ENCODE measurements around the gene LMAN1L.

Gene LMAN1L

GRCh38 chr15:74856537-74856936 lies 43.9 kb downstream of the LMAN1L start:
- no peak overlapping the region for H3K9ac ChIP-seq (ENCODE audit: low read length)
- no peak overlapping the region for H3K27ac ChIP-seq (ENCODE audit: low read depth, low read length)
- H3K4me3 ChIP-seq (ENCODE audit: low read length), result no peak overlapping the region
- H3K4me1 ChIP-seq (ENCODE audit: control insufficient read depth, insufficient read depth, low read length), result no peaks in the 10 kb centered on the region
- H3K27me3 ChIP-seq (ENCODE audit: control insufficient read depth, insufficient read depth, low read length), result no peaks in the 10 kb centered on the region
- peaks cover 24% of the 10 kb centered on the region for H3K36me3 ChIP-seq (ENCODE audit: control insufficient read depth, insufficient read depth, low read length)

GRCh38 chr15:74857082-74857655 lies 44.5 kb downstream of the LMAN1L start:
- Histone ChIP-seq H3K4me3 (ENCODE audit: low read length) (no peak overlapping the region), H3K4me1 (ENCODE audit: control insufficient read depth, insufficient read depth, low read length) (no peaks in the 10 kb centered on the region), H3K27ac (ENCODE audit: low read depth, low read length) (no peak overlapping the region)

DNA sequence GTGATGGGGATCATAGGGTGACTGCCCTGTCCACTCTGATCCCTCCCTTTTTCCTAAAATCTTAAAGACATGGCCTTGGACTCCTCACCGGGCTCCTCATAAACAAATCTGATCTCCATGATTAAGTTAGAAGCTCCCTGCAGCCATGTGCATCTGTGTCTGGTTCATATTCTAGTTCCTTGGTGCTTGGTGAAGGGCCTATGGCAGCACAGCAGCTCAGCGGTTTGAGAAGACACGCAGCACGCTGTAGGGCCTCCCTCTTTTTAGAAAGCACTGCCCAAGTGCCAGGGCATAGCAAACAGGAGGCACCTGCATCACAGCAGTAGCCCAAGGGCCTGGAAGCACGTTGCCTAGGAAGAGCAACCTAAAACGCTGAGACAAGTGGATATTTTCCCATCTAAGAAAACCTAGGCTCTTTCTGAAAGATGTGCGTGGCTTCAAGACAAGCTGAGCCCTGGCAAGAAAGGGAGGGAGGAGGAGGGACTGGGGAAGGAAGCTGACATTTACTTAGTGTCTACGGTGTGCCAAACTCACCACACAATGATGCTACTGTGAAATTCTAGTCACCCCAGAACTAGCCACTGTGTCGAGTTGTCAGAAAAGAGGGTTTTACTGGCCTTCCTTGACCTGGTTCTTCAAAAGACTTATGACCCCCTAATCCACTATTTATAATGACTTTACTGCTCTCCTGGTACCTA lies 45.2 kb downstream of the LMAN1L start:
- Histone ChIP-seq H3K27ac (ENCODE audit: low read depth, low read length) (no peak overlapping the region), H3K36me3 (ENCODE audit: control insufficient read depth, insufficient read depth, low read length) (peaks cover 11% of the 10 kb centered on the region), H3K4me1 (ENCODE audit: control insufficient read depth, insufficient read depth, low read length) (no peaks in the 10 kb centered on the region), H3K27me3 (ENCODE audit: control insufficient read depth, insufficient read depth, low read length) (no peaks in the 10 kb centered on the region), H3K4me3 (ENCODE audit: low read length) (no peak overlapping the region), H3K9ac (ENCODE audit: low read length) (no peak overlapping the region)

More at GRCh38 chr15:74857082-74857655, 44.5 kb downstream of the LMAN1L start:
- Histone ChIP-seq H3K9ac (ENCODE audit: low read length) (no peak overlapping the region), H3K27me3 (ENCODE audit: control insufficient read depth, insufficient read depth, low read length) (no peaks in the 10 kb centered on the region), H3K36me3 (ENCODE audit: control insufficient read depth, insufficient read depth, low read length) (peaks cover 17% of the 10 kb centered on the region)

- H3K4me3 ChIP-seq (ENCODE audit: low read length), result no peak overlapping the region
- no peaks in the 10 kb centered on the region for H3K4me1 ChIP-seq (ENCODE audit: control insufficient read depth, insufficient read depth, low read length)
- no peak overlapping the region for H3K9ac ChIP-seq (ENCODE audit: low read length)
- H3K36me3 ChIP-seq (ENCODE audit: control insufficient read depth, insufficient read depth, low read length), result peaks cover 8% of the 10 kb centered on the region
- H3K27me3 ChIP-seq (ENCODE audit: control insufficient read depth, insufficient read depth, low read length), result no peaks in the 10 kb centered on the region
- no peak overlapping the region for H3K27ac ChIP-seq (ENCODE audit: low read depth, low read length)
Observed at GRCh38 chr15:74858369-74858740, 45.7 kb downstream of the LMAN1L start.

GRCh38 chr15:74863239-74864056 lies 50.8 kb downstream of the LMAN1L start:
- H3K27me3 ChIP-seq (ENCODE audit: control insufficient read depth, insufficient read depth, low read length), result no peaks in the 10 kb centered on the region
- H3K9ac ChIP-seq (ENCODE audit: low read length), result no peak overlapping the region
- H3K4me1 ChIP-seq (ENCODE audit: control insufficient read depth, insufficient read depth, low read length), result no peaks in the 10 kb centered on the region
- no peak overlapping the region for H3K27ac ChIP-seq (ENCODE audit: low read depth, low read length)
- peaks cover 3% of the 10 kb centered on the region for H3K36me3 ChIP-seq (ENCODE audit: control insufficient read depth, insufficient read depth, low read length)
- no peak overlapping the region for H3K4me3 ChIP-seq (ENCODE audit: low read length)

DNA sequence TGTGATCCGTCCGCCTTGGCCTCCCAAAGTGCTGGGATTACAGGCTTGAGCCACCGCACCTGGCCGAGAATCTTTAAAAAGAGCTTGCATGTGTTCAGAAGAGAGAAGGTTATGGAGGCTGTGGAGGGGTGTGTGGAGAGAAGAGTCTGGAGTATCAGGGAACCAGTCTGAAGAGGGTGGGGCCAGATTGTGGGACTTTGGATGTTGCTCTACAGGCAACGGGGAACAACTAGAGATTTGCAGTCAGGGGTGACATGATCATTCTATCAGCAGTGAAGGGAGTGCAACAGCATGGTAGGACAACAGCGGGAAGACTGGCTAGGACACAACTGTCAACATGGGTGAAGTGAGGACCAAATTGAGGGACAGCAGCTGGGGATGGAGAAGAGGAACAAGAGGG lies 51.7 kb downstream of the LMAN1L start:
- Histone ChIP-seq H3K4me1 (ENCODE audit: control insufficient read depth, insufficient read depth, low read length) (peaks cover under 1% of the 10 kb centered on the region), H3K27ac (ENCODE audit: low read depth, low read length) (no peak overlapping the region)

GRCh38 chr15:74865316-74865715 lies 52.7 kb downstream of the LMAN1L start:
- no peak overlapping the region for H3K9ac ChIP-seq (ENCODE audit: low read length)
- H3K4me1 ChIP-seq (ENCODE audit: control insufficient read depth, insufficient read depth, low read length), result peaks cover 5% of the 10 kb centered on the region
- H3K27ac ChIP-seq (ENCODE audit: low read depth, low read length), result no peak overlapping the region
- H3K27me3 ChIP-seq (ENCODE audit: control insufficient read depth, insufficient read depth, low read length), result no peaks in the 10 kb centered on the region
- H3K36me3 ChIP-seq (ENCODE audit: control insufficient read depth, insufficient read depth, low read length), result peaks cover 3% of the 10 kb centered on the region
- H3K4me3 ChIP-seq (ENCODE audit: low read length), result no peak overlapping the region

More for the DNA sequence above, 51.7 kb downstream of the LMAN1L start:
- H3K36me3 ChIP-seq (ENCODE audit: control insufficient read depth, insufficient read depth, low read length), result peaks cover 3% of the 10 kb centered on the region
- H3K9ac ChIP-seq (ENCODE audit: low read length), result no peak overlapping the region
- no peaks in the 10 kb centered on the region for H3K27me3 ChIP-seq (ENCODE audit: control insufficient read depth, insufficient read depth, low read length)
- no peak overlapping the region for H3K4me3 ChIP-seq (ENCODE audit: low read length)

DNA sequence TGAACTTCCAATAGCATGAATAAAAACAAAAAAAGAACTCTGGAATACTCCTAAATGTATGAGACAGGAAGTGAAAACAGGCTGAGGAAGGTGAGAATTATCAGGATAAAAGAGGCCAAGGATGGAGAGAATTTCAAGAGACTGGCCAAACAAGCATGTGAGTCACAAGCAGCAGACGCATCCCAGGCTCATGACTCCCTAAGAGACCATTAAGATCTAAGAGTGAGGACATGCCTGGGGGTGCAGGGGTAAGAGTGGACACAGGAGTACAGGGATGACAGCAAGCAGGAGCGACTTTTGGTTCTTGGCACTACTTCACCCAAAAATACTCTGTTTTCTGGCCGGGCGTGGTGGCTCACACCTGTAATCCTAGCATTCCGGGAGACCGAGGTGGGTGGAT lies 53.5 kb downstream of the LMAN1L start:
- Histone ChIP-seq H3K4me1 (ENCODE audit: control insufficient read depth, insufficient read depth, low read length) (peaks cover 13% of the 10 kb centered on the region), H3K9ac (ENCODE audit: low read length) (no peak overlapping the region)

GRCh38 chr15:74867466-74868038 lies 54.9 kb downstream of the LMAN1L start:
- H3K36me3 ChIP-seq (ENCODE audit: control insufficient read depth, insufficient read depth, low read length), result peaks cover 3% of the 10 kb centered on the region
- H3K27me3 ChIP-seq (ENCODE audit: control insufficient read depth, insufficient read depth, low read length), result no peaks in the 10 kb centered on the region
- H3K9ac ChIP-seq (ENCODE audit: low read length), result no peak overlapping the region
- no peak overlapping the region for H3K27ac ChIP-seq (ENCODE audit: low read depth, low read length)
- peaks cover 13% of the 10 kb centered on the region for H3K4me1 ChIP-seq (ENCODE audit: control insufficient read depth, insufficient read depth, low read length)
- peak overlapping the region; percentile 4 for H3K4me3 ChIP-seq (ENCODE audit: low read length)

More for the DNA sequence above, 53.5 kb downstream of the LMAN1L start:
- H3K4me3 ChIP-seq (ENCODE audit: low read length), result no peak overlapping the region
- H3K27me3 ChIP-seq (ENCODE audit: control insufficient read depth, insufficient read depth, low read length), result no peaks in the 10 kb centered on the region
- H3K36me3 ChIP-seq (ENCODE audit: control insufficient read depth, insufficient read depth, low read length), result peaks cover 3% of the 10 kb centered on the region
- no peak overlapping the region for H3K27ac ChIP-seq (ENCODE audit: low read depth, low read length)

- H3K4me3 ChIP-seq (ENCODE audit: low read length), result peak overlapping the region; percentile 4
- H3K9ac ChIP-seq (ENCODE audit: low read length), result no peak overlapping the region
- peaks cover 3% of the 10 kb centered on the region for H3K36me3 ChIP-seq (ENCODE audit: control insufficient read depth, insufficient read depth, low read length)
- no peaks in the 10 kb centered on the region for H3K27me3 ChIP-seq (ENCODE audit: control insufficient read depth, insufficient read depth, low read length)
- no peak overlapping the region for H3K27ac ChIP-seq (ENCODE audit: low read depth, low read length)
- peaks cover 13% of the 10 kb centered on the region for H3K4me1 ChIP-seq (ENCODE audit: control insufficient read depth, insufficient read depth, low read length)
Observed at GRCh38 chr15:74868059-74868458, 55.4 kb downstream of the LMAN1L start.

DNA sequence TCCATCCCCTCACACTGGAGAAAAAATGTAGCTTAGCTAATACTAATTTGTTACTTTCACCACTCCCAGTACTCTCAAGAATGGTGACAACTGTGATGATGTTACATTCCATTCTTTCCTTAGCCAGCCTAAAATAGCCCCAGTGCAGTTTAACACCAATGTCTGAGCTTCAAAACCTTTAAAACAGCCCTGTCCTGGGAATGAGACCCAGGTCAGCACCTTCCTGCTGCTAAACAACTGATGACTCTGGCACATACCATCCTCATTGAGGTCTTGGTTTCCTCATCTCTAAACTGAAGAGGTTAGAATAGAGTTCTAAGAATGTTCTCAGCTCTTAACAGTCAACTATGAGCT lies 56.7 kb downstream of the LMAN1L start:
- Histone ChIP-seq H3K4me1 (ENCODE audit: control insufficient read depth, insufficient read depth, low read length) (peaks cover 13% of the 10 kb centered on the region), H3K27me3 (ENCODE audit: control insufficient read depth, insufficient read depth, low read length) (no peaks in the 10 kb centered on the region), H3K4me3 (ENCODE audit: low read length) (peak overlapping the region; percentile 2), H3K9ac (ENCODE audit: low read length) (no peak overlapping the region), H3K27ac (ENCODE audit: low read depth, low read length) (peak overlapping the region; percentile 35), H3K36me3 (ENCODE audit: control insufficient read depth, insufficient read depth, low read length) (no peaks in the 10 kb centered on the region)

GRCh38 chr15:74869726-74870407 lies 57.2 kb downstream of the LMAN1L start:
- Histone ChIP-seq H3K27ac (ENCODE audit: low read depth, low read length) (peak overlapping the region; percentile 35), H3K36me3 (ENCODE audit: control insufficient read depth, insufficient read depth, low read length) (no peaks in the 10 kb centered on the region), H3K4me3 (ENCODE audit: low read length) (peak overlapping the region; percentile 5), H3K27me3 (ENCODE audit: control insufficient read depth, insufficient read depth, low read length) (no peaks in the 10 kb centered on the region), H3K4me1 (ENCODE audit: control insufficient read depth, insufficient read depth, low read length) (peaks cover 13% of the 10 kb centered on the region), H3K9ac (ENCODE audit: low read length) (no peak overlapping the region)

Data from rectal smooth muscle tissue (tissue), 1 donor.